GM18507 (cell line): ENCODE data around the gene PODN.

ENCODE experiments used
- DNase-seq: peaks from one replicate; pipeline ENCODE4 v3.0.0; 2011; ENCODE audit warnings: low read depth; ENCODE audit not compliant: insufficient read length; ENCODE audit errors: extremely low spot score
- FAIRE-seq: peaks from 2 replicates; lab custom pipeline; 2011; peaks lifted over from hg19 to GRCh38; lab: Jason Lieb, UNC

PODN gene

GRCh38 chr1:53049574-53049967 lies 12.4 kb upstream of the PODN start:
- FAIRE-seq (no peak), DNase-seq (no peak)

- DNase-seq (no peak), FAIRE-seq (no peak)
Measured at GRCh38 chr1:53050310-53050709, 11.7 kb upstream of the PODN start.

GRCh38 chr1:53051676-53052075 lies 10.3 kb upstream of the PODN start:
- DNase-seq (no peak), FAIRE-seq (no peak)

GRCh38 chr1:53057127-53057526 lies 4.9 kb upstream of the PODN start:
- DNase-seq (no peak), FAIRE-seq (no peak)

DNA sequence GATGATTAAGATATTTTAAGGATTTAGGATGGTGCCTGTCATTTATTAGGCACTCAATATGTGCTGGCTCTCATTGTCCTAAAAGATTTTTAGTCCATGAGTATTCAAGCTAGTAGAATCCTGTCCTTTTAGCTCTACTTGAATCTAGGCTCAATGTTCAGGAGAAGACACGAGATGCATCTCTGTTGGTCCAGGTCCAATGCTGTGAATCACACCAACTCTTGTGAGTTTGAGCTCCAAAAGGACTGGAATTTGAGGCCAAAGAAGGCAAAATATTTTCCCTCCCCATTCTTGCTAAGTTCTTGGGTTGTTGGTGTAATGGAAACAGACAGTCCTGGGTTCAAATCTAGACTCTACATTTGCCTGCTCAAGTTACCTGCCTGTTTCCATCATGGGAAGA lies 1.4 kb upstream of the PODN start:
- FAIRE-seq (no peak), DNase-seq (no peak)

- DNase-seq (no peak), FAIRE-seq (no peak)
Measured at GRCh38 chr1:53061123-53061858, 722 bp upstream of the PODN start.

DNA sequence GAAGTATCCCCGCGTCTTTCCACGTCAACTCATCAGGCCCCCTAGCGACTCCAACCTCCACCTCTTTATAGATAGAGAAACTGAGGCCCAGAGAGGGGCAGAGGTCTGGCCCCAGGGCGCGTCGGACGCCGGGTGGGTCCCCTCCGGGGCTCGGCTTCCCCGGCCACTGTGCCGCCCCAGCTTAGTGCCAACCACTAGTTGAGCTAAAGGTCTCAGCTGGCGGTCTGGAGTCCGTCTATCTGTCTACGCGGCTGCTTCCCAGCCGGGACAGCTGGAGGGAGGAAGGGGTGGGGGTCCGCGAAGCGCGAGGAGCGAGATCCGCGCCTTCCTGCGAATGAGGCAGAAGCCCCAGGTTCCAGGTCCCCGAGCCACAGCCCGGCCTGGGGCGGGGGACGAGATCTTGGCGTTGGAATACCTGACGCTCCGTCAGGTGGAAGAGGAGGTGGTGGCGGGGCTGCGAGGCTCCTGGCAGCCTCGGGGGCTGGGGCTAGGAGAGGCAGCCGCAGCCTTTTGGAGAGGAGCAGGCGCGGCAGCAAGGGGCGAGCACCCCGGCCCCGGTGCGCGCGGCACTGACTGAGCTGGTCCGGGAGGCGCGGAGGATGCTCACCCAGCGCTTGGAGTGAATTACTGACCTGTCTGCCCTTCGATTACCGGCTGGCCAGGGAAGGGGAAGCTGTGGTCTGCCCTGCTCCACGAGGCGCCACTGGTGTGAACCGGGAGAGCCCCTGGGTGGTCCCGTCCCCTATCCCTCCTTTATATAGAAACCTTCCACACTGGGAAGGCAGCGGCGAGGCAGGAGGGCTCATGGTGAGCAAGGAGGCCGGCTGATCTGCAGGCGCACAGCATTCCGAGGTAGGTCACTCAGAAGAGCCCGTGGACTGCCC lies 937 bp downstream of the PODN start:
- DNase-seq (no peak), FAIRE-seq (no peak)

DNA sequence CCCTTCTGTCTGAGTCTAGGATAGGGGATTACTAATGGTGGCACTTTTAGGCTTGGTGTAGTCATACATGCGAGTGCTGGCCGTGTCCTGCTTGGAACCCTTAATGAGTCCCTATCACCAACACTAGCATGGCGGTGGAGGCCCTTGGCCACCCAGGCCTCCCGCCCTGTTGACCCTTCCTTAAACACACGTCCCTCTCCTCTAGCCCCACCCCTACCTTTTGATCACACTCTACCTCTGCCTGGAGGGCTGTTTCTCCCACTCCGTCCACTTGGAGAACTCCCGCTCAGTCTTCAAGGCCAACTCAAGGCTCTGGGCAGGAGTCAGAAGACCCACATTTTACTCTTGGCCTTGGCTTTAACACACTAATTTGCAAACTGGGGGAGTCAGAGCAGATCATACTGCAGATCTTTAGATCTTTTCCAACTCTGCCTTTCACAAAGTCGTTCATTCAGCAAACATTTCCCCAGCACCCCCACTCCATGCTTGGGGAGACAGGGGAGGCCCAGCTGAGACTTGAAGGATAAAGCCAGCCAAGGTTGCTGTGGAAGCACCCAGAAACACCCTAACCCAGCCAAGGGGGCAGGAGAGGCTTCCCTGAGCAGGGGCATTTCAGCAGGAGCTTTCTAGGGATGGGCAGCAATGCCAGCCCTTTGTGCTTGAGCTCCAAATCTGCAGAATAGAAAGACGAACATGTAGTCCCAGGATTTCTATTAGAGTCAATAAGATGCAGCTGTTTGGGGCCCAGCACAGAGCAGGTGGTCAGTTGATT lies 1.9 kb downstream of the PODN start:
- no peak for FAIRE-seq
- no peak for DNase-seq

GRCh38 chr1:53065391-53065790 lies 3.4 kb downstream of the PODN start:
- DNase-seq (no peak), FAIRE-seq (no peak)

DNA sequence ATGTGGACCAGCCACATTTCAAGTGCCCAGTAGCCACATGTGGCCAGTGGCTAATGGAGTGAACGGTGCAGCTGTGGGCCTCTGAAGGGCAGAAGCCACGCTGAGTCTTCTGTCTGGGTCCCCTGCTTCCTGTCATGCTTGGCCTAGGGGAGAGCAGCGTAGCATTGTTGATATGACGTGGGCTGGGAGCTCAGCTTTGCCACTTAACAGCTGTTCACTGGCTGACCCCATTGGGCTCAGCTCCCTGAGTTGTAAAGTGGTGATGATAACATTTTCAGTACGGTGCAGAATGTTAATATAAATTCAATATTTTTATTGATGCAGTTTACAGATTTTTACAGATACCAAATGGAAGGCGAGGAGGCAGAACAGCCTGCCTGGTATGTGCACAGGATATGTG lies 4.5 kb downstream of the PODN start:
- DNase-seq (no peak), FAIRE-seq (no peak)

DNA sequence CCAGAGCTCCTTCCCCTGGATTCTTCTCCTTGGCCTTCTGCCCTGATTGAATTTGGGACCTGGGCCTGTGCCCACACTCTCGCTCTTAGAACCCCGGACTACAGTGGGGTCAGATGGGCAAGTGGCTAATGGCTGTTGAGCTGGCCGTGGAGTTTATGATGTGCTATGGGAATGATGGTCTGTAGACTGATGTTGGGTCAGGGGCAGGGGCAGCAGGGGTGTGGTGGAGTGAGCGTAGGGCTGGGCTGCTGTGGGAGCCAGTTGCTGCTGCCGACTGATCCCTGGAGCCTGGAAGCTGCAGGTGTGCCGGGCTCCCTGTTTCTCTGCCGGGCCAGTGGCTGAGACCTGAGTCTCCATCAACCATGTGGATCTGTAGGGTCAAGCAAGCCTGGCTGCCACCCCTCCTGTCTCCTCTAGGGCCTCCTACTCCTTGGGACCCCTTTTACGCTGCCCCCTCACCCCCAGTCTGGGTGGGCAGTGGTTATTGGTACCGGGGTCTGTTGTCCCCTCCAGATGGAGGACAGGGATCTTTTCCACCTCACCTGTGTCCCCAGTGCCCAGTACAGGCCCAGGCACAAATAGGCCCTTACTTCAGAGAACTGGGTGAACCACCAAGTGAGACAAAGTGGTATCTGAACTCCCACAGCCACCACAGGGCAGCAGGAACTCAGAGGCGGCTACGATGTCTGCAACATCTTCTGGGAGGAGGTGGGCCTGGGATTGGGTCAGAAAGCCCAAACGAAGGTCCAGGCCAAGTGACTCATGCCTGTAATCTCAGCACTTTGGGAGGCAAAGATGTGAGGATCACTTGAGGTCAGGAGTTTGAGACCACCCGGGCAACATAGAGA lies 5.1 kb downstream of the PODN start:
- no peak for FAIRE-seq
- DNase-seq = no peak

DNA sequence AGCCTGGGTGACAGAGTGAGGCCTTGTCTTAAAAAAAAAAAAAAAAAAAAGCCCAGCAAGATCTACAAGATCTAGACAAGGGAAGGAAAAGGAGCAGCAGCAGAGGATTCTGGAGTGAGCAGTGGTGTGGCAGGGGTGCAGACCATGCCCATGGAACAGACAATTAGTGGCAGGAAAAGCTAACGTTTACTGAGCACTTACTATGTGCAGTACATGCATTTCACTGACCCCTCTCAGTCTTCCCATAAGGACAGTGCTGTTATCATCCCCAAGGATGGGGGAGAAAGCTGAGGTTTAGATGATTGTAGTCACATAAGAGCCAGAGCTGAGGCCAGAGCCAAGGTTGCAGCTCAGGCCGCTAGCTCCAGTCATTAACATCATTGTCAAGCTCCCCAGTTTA lies 5.9 kb downstream of the PODN start:
- FAIRE-seq (no peak), DNase-seq (no peak)

- FAIRE-seq = no peak
- no peak for DNase-seq
Measured at GRCh38 chr1:53068314-53069099, 6.5 kb downstream of the PODN start.

- FAIRE-seq = no peak
Measured at GRCh38 chr1:53069265-53069662, 7.3 kb downstream of the PODN start.

DNA sequence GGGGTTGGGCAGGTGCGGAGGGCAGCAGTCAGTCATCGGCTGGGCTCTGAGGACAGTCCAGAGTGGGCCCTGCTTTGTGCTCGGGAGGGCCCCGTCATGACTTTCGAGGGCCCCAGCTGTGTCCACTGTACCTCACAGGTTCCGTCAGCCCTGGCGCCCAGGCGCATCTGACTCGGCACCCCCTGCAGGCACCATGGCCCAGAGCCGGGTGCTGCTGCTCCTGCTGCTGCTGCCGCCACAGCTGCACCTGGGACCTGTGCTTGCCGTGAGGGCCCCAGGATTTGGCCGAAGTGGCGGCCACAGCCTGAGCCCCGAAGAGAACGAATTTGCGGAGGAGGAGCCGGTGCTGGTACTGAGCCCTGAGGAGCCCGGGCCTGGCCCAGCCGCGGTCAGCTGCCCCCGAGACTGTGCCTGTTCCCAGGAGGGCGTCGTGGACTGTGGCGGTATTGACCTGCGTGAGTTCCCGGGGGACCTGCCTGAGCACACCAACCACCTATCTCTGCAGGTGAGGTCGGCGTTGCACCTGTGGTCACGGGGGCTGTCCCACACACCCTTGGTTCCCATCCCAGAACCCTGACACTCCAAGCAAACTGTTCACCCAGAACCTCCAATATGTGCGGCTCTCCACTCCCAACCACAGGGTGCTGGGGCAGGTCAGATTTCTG lies 7.8 kb downstream of the PODN start:
- FAIRE-seq (no peak), DNase-seq (no peak)

More at GRCh38 chr1:53069265-53069662, 7.3 kb downstream of the PODN start:
- DNase-seq = no peak

DNA sequence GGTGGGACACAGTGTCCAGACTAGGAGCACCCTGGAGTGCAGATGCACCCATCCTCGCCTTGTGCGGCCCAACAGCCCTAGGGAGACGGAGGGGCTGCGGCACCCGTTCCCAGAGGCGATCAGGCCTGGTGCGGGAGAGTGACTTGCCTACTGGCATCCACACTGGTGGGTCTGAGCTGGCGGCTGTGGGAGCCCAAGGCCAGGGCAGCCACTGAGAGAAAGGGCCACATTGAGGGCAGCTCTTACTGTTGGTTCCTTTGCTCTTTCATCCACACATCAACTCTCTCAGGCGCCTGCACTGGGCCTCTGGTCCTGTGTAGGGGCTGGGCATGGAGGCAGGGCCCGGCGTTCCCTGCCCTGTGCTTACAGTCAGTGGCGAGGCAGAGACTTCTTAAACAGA lies 8.6 kb downstream of the PODN start:
- FAIRE-seq = no peak
- DNase-seq = no peak

DNA sequence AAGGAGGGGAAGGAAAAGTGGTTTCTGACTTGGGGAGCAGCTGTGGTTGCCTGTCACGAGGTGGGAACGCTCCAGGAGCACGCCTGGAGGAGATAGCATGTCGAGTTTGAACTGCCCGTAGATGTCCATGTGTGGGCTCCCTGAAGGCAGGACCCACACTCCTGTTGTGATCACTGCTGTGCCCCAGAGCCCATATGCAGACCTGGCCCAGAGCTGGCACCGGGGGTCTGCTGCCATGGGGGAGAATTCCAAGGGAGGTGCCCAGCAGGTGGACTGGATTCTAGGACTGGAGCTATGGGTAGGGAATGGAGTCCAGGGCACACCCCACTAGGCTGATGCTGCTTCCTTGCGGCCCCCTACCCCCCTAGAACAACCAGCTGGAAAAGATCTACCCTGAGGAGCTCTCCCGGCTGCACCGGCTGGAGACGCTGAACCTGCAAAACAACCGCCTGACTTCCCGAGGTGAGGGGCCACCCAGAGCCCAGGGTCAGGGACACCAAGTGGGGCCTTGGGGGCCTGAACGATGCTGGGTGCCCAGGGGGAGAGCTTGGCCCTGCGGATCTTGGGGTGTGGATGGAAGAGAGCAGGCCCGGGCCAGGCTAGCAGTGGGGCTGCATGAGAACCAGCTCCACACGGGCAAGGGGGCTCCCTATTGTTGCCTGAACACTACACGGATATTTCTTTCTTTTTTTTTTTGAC lies 9.3 kb downstream of the PODN start:
- no peak for DNase-seq
- FAIRE-seq = no peak

GRCh38 chr1:53071915-53072314 lies 9.9 kb downstream of the PODN start:
- no peak for DNase-seq
- FAIRE-seq = no peak
